Neural crest cell (in vitro differentiated cells): ENCODE data around the gene TTC19. TPM values are rescaled to one million over a fixed set of nuclear protein-coding genes. Genes with fewer than 3 reads are reported as not detected.

Source experiments
- DNase-seq: peaks from one replicate; pipeline ENCODE4 v3.0.0; 2021; ENCODE audit warnings: low read depth, mixed read lengths, low spot score
- H3K27ac Mint-ChIP-seq: one replicate; pipeline ENCODE4 v1.8.0; 2021; ENCODE audit warnings: mild to moderate bottlenecking, mixed read lengths; ENCODE audit not compliant: unreplicated experiment
- H3K27me3 Mint-ChIP-seq: 2 replicates; pipeline ENCODE4 v1.8.0; 2021; ENCODE audit warnings: low read depth, mild to moderate bottlenecking, mixed read lengths
- H3K36me3 Mint-ChIP-seq: 2 replicates; pipeline ENCODE4 v1.8.0; 2021; ENCODE audit warnings: low read depth, mild to moderate bottlenecking, mixed read lengths
- H3K4me1 Mint-ChIP-seq: 2 replicates; pipeline ENCODE4 v1.8.0; 2021; ENCODE audit warnings: mixed read lengths
- H3K4me3 Mint-ChIP-seq: one replicate; pipeline ENCODE4 v1.8.0; 2021; ENCODE audit warnings: mild to moderate bottlenecking, mixed read lengths
- H3K9me3 Mint-ChIP-seq: 2 replicates; pipeline ENCODE4 v1.8.0; 2021; ENCODE audit warnings: mixed read lengths
- total RNA-seq: library from RNA; stranded (reverse); gene quantifications from 2 replicates; pipeline ENCODE4 v1.2.1, GENCODE V29; 2021
- TF ChIP-seq, protein P1 (sequence below): fragments of 200-600 bp; sonication (generic); conservative IDR thresholded peaks from 2 replicates; pipeline ENCODE4 v1.5.0; 2021; ENCODE audit warnings: antibody characterized with exemption, mild to moderate bottlenecking

TTC19 gene
- total RNA-seq, 1 donor from 2014 or later = 40.3 TPM

DNA sequence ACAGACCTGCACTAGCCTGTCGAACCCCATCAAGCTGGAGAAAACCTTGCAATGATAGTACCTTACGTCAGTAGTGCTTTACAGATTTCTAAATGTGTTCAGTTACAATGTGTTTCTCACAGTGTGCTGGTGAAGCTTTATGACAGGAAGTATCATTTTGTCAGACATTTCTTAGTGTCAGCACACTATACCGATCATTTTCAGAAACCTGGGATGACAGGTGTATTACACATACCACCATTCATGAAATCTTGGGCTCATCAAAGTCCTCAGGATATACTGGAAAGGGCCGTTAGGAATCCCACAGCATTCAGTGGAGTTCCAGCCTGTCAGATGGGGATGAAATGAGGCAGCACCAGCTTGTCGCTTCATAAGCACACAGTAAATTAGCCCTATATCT, 27.3 kb downstream of the TTC19 start:
- H3K36me3 Mint-ChIP-seq = peaks cover 26% of the 10 kb centered on the region
- no peaks in the 10 kb centered on the region for H3K9me3 Mint-ChIP-seq
- no peaks in the 10 kb centered on the region for H3K27me3 Mint-ChIP-seq
- H3K27ac Mint-ChIP-seq = no peak overlapping the region
- no peak for DNase-seq
- no peak overlapping the region for H3K4me3 Mint-ChIP-seq
- H3K4me1 Mint-ChIP-seq = no peaks in the 10 kb centered on the region
- TF ChIP-seq, protein P1, sequence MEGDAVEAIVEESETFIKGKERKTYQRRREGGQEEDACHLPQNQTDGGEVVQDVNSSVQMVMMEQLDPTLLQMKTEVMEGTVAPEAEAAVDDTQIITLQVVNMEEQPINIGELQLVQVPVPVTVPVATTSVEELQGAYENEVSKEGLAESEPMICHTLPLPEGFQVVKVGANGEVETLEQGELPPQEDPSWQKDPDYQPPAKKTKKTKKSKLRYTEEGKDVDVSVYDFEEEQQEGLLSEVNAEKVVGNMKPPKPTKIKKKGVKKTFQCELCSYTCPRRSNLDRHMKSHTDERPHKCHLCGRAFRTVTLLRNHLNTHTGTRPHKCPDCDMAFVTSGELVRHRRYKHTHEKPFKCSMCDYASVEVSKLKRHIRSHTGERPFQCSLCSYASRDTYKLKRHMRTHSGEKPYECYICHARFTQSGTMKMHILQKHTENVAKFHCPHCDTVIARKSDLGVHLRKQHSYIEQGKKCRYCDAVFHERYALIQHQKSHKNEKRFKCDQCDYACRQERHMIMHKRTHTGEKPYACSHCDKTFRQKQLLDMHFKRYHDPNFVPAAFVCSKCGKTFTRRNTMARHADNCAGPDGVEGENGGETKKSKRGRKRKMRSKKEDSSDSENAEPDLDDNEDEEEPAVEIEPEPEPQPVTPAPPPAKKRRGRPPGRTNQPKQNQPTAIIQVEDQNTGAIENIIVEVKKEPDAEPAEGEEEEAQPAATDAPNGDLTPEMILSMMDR = no peak

- DNase-seq = no peak
- no peaks in the 10 kb centered on the region for H3K9me3 Mint-ChIP-seq
- no peaks in the 10 kb centered on the region for H3K4me1 Mint-ChIP-seq
- H3K27ac Mint-ChIP-seq = peak overlapping the region; percentile 47
- no peaks in the 10 kb centered on the region for H3K27me3 Mint-ChIP-seq
- peaks cover 34% of the 10 kb centered on the region for H3K36me3 Mint-ChIP-seq
- TF ChIP-seq, protein P1 = no peak
- H3K4me3 Mint-ChIP-seq = no peak overlapping the region
Measured at GRCh38 chr17:16027708-16028584, 28.3 kb downstream of the TTC19 start.

DNA sequence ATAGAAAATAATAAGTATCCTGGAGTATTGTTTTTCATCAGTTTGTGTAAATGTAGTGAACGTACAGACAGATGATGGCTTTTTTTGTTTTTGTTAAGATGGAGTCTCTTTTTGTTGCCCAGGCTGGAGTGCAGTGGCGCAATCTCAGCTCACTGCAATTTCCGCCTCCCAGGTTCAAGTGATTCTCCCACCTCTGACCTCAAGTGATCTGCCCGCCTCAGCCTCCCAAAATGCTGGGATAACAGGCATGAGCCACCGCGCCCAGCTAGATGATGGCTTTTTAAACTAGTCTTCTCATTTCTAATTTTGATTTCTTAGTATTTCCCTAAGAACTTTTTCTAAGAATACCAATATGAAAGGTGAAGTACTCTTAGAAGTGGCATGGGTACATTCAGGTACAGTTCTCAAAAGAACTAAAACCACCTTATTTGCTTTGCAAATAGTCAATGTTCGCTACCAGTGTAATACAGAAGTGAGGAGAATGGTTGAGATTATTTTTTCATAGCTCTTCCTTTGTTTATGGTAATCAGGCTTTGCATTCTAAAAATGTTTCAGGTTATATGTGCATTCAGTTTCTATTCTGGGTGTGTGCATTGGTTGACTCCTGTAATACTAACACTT, 34.2 kb downstream of the TTC19 start:
- Mint-ChIP-seq H3K9me3 (peaks cover 2% of the 10 kb centered on the region), H3K27ac (peak overlapping the region; percentile 64), H3K4me1 (no peaks in the 10 kb centered on the region), H3K36me3 (peaks cover 37% of the 10 kb centered on the region), H3K4me3 (no peak overlapping the region), H3K27me3 (no peaks in the 10 kb centered on the region)
- TF ChIP-seq, protein P1 = no peak
- DNase-seq = no peak

- H3K4me3 Mint-ChIP-seq = no peak overlapping the region
- H3K9me3 Mint-ChIP-seq = peaks cover 2% of the 10 kb centered on the region
- H3K4me1 Mint-ChIP-seq = no peaks in the 10 kb centered on the region
- TF ChIP-seq, protein P1 = no peak
- H3K27me3 Mint-ChIP-seq = no peaks in the 10 kb centered on the region
- no peak overlapping the region for H3K27ac Mint-ChIP-seq
- DNase-seq = no peak
- peaks cover 39% of the 10 kb centered on the region for H3K36me3 Mint-ChIP-seq
Measured at GRCh38 chr17:16036261-16036660, 36.6 kb downstream of the TTC19 start.

DNA sequence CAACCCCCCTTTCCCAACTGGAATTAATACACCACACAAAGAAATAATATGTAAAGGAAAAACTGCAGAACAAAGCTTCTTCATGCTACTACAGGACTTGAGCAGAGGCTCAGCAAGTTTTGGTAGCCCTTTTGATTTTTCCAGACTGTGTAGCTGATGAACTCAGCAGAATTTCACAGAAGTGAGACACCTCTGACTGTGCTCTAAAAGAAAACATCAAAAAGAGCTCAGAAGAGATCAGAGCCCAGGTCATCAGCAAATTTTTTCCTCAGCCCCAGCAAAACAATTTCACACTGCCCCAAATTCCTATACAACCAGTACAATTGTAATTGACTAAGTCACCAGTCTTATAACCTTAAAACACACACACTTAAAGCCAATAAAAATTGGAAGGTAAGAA, 38.0 kb downstream of the TTC19 start:
- Mint-ChIP-seq H3K9me3 (peaks cover 2% of the 10 kb centered on the region), H3K27me3 (no peaks in the 10 kb centered on the region), H3K27ac (peak overlapping the region; percentile 3), H3K4me1 (no peaks in the 10 kb centered on the region), H3K4me3 (no peak overlapping the region), H3K36me3 (peaks cover 36% of the 10 kb centered on the region)
- TF ChIP-seq, protein P1 = no peak
- DNase-seq = no peak
